A549 (cell line): ENCODE measurements around the gene SLC49A3.

Experiments
- CEBPB ChIP-seq, 2 experiments: fragments of >200 bp in 1 of 2; sonication (Bioruptor Twin) in 1 of 2; formaldehyde crosslinking in 1 of 2; IDR thresholded peaks; 2 replicates each; pipeline ENCODE4 v1.6.1; 2012 to 2016
- MAX ChIP-seq: IDR thresholded peaks from 2 replicates; pipeline ENCODE4 v1.6.1; 2012

- no peak for TF ChIP-seq MAX
- no peak for TF ChIP-seq CEBPB (IDR thresholded peaks at IDR 0.05)
Observed at GRCh38 chr4:659851-660250, 29.1 kb downstream of the SLC49A3 start.
